Rectal smooth muscle tissue (tissue), 1 donor: Measurements from ENCODE around the gene GALNT7.

Experiments
- H3K27ac ChIP-seq: one replicate; pipeline ENCODE4 v1.7.0; 2013; ENCODE audit warnings: low read depth, low read length, inconsistent platforms
- H3K27me3 ChIP-seq: one replicate; pipeline ENCODE4 v1.7.0; 2013; ENCODE audit warnings: low read length; ENCODE audit not compliant: control insufficient read depth, insufficient read depth
- H3K36me3 ChIP-seq: one replicate; pipeline ENCODE4 v1.7.0; 2013; ENCODE audit warnings: low read length; ENCODE audit not compliant: control insufficient read depth, insufficient read depth
- H3K4me1 ChIP-seq: one replicate; pipeline ENCODE4 v1.7.0; 2013; ENCODE audit warnings: low read length; ENCODE audit not compliant: control insufficient read depth, insufficient read depth
- H3K4me3 ChIP-seq: one replicate; pipeline ENCODE4 v1.7.0; 2013; ENCODE audit warnings: low read length
- H3K9ac ChIP-seq: one replicate; pipeline ENCODE4 v1.7.0; 2013; ENCODE audit warnings: low read length

Gene GALNT7

GRCh38 chr4:173307778-173308177 lies 139.2 kb downstream of the GALNT7 start:
- Histone ChIP-seq H3K4me1 (no peaks in the 10 kb centered on the region), H3K27ac (no peak overlapping the region), H3K36me3 (no peaks in the 10 kb centered on the region), H3K9ac (no peak overlapping the region), H3K27me3 (no peaks in the 10 kb centered on the region), H3K4me3 (no peak overlapping the region)

DNA sequence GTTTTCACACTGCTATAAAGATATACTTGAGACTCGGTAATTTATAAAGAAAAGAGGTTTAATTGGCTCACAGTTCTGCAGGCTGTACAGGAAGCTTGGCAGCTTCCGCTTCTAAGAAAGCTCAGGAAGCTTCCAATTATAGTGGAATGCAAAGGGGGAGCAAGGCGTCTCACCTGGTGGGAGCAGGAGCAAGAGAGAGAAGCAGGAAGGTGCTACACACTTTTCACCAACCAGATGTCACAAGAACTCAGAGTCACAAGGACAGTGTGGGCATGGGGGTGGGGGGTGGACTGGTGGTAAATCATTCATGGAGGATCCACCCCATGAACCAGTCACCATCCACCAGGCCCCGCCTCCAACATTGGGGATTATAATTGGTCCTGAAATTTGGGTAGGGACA lies 142.8 kb downstream of the GALNT7 start:
- Histone ChIP-seq H3K4me1 (no peaks in the 10 kb centered on the region), H3K36me3 (no peaks in the 10 kb centered on the region), H3K9ac (no peak overlapping the region), H3K27me3 (no peaks in the 10 kb centered on the region), H3K4me3 (no peak overlapping the region), H3K27ac (no peak overlapping the region)

DNA sequence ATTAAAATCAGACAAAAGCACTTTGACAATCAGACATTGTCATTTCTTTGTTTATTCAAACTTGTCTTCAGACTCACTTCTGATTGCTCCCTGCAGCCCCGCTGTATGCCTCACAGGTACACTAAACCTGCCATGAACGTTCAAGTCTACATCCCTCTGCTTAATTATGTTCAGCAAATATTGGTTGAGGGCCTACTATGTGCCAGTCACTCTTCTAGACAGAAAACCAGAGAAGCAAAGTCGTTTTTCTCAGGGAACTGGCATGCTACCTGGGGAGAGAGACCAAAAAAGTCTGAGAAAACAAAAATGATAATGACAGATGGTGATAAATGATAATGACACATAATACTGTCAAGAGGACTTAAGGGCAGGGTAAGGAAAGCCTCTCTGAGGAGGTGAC lies 146.1 kb downstream of the GALNT7 start:
- Histone ChIP-seq H3K27me3 (no peaks in the 10 kb centered on the region), H3K4me3 (no peak overlapping the region), H3K9ac (no peak overlapping the region), H3K4me1 (no peaks in the 10 kb centered on the region), H3K36me3 (peaks cover 3% of the 10 kb centered on the region), H3K27ac (no peak overlapping the region)

DNA sequence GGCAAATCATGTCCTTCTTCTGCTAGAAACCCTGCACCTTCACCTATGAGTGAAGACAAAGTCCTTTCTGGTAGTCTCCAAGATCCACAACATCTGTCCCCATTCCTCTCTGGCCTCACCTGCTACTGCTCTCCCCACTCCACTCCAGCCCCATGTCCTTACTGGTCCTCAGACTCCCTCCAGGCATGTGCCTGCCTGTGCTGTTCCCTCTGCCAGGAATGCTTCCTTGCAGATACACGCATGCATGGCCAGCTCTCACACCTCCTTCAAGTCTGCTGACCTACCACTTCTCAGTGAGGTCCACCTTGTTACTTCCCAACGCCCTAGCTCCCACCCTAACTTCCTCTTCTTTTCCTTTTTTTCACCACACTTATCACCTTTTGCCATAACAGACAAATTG lies 147.4 kb downstream of the GALNT7 start:
- Histone ChIP-seq H3K27me3 (no peaks in the 10 kb centered on the region), H3K27ac (no peak overlapping the region), H3K36me3 (peaks cover 4% of the 10 kb centered on the region), H3K4me1 (no peaks in the 10 kb centered on the region), H3K4me3 (no peak overlapping the region), H3K9ac (no peak overlapping the region)

DNA sequence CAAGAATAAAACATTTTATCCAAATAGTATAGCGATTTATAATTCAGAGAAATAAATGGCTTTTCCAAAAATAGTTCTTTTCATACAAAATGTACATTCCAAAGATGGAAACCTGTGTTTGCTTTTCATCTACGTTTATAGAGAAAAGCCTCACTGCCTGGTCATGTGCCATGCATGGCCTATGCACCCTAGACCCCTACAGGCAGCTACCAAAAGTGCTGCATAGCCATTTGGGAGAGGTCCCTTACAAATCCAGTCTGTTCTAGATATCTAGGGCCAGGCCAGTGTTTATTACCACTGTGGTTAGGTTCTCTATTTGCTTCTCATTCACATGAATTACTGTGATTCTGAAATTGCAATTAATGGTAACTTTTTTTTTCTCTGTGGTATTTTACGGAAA lies 148.4 kb downstream of the GALNT7 start:
- no peak overlapping the region for H3K9ac ChIP-seq
- H3K36me3 ChIP-seq, result peaks cover 4% of the 10 kb centered on the region
- H3K4me1 ChIP-seq, result no peaks in the 10 kb centered on the region
- no peak overlapping the region for H3K4me3 ChIP-seq
- H3K27ac ChIP-seq, result no peak overlapping the region
- no peaks in the 10 kb centered on the region for H3K27me3 ChIP-seq

- H3K27ac ChIP-seq, result no peak overlapping the region
- peaks cover 4% of the 10 kb centered on the region for H3K36me3 ChIP-seq
- H3K27me3 ChIP-seq, result no peaks in the 10 kb centered on the region
- H3K4me3 ChIP-seq, result no peak overlapping the region
- H3K9ac ChIP-seq, result no peak overlapping the region
- no peaks in the 10 kb centered on the region for H3K4me1 ChIP-seq
These were observed 149.6 kb downstream of the GALNT7 start for GRCh38 chr4:173318240-173318639.

DNA sequence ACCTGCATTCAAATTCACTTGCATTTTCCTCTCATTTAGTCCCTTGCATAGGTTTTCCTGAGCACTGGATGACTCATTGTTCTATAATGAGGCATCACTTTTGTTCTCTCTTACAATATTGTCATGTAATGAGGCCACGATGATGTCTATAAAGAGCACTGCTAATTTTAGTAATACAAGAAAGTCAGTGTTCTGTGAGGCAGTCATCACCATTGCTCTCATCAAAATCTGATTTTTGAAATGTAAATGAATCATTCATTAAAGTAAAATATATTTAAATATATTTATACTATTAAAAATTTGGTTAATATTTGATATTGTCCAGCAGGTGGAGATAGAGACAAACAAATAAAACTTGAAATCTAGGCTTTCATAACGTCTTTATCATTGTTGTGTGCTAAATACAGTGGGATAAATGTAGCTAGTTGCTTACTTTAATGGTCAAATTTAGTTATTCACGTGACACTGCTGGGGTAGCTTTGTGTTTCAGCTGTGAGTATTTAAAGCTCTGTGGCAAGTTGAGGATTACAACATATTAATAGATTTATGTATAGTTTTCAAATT lies 150.1 kb downstream of the GALNT7 start:
- Histone ChIP-seq H3K36me3 (peaks cover 4% of the 10 kb centered on the region), H3K27ac (no peak overlapping the region), H3K9ac (no peak overlapping the region), H3K4me1 (no peaks in the 10 kb centered on the region), H3K27me3 (no peaks in the 10 kb centered on the region), H3K4me3 (no peak overlapping the region)

DNA sequence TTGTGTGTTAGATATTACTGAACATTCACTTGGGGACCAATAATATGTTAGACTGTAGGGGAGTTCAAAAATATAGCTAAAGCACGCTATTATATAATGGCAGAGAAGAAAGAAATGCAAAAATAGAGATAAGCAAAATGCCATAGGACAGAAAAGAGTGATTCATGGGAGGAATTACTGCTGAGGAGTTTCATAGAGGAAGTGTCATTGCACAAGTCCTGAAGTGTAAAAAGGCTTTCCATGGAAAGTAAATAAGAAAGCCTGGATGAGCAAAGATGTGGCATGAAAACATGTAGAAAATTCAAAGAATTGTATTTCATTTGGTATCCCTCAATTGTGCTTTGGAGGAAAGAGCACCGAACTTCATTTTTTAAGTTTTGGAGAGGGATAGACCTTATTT lies 151.1 kb downstream of the GALNT7 start:
- Histone ChIP-seq H3K27ac (no peak overlapping the region), H3K4me3 (no peak overlapping the region), H3K4me1 (no peaks in the 10 kb centered on the region), H3K36me3 (peaks cover 4% of the 10 kb centered on the region), H3K27me3 (no peaks in the 10 kb centered on the region), H3K9ac (no peak overlapping the region)

DNA sequence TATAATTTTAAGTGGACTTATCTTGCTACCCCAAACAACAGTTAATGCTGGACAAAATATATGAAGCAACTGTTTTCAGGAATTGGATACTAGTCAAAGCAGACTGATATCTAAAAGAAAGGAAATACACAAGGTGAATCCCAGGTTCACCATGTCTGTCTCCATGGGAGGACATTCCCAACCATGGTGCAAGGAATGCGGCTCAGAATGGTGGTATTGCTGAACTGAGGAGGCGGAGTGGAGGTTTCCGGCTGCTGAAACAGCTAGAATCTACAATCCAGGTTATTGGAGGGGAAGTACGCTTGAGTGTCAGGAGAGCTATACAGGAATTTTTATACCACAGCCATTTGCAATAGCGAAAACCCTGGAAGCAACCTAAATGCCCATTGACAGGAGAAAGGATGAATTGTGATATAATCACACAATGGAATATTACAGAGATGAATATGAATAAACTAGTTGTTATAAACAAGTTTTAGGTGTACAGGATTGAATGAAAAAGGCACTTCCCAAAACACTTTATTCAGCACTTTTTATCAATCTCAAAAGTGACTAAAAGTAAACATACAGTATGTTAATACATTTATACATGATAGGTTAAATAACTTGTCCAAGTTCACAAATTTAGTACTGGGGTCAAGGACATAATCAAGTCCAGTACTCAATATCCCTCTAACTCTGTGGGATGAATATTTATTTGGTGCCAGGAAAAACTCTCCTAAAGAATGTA lies 156.6 kb downstream of the GALNT7 start:
- Histone ChIP-seq H3K4me1 (no peaks in the 10 kb centered on the region), H3K4me3 (no peak overlapping the region), H3K9ac (no peak overlapping the region), H3K36me3 (peaks cover 2% of the 10 kb centered on the region), H3K27me3 (no peaks in the 10 kb centered on the region), H3K27ac (no peak overlapping the region)

DNA sequence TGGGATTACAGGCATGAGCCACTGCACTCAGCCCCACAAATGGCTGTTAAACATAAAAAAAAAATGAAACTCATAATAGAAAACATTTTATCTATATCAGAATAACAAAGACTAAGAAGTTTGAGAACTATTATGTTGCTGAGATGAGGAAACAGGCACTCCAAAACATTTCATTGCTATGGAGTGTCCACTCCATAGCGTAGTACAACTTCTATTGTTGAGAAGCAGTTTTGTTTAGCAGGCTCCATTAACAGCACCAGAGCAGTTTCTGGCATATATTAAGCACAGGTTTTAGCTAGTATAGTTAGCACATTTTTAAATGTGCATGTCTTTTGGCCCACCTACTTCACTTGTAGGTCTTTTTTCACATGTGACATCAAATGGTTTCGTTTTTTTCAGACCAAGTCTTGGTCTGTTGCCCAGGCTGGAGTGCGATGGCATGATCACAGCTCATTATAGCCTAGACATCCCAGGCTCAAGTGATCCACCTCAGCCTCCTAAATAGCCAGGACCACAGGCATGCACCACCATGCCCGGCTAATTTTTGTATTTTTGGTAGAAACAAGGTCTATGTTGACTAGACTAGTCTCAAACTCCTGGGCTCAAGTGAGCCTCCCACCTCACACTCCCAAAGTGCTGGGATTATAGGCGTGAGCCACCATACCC lies 159.8 kb downstream of the GALNT7 start:
- no peak overlapping the region for H3K9ac ChIP-seq
- H3K27me3 ChIP-seq, result no peaks in the 10 kb centered on the region
- no peak overlapping the region for H3K27ac ChIP-seq
- H3K4me1 ChIP-seq, result peaks cover 4% of the 10 kb centered on the region
- peaks cover 8% of the 10 kb centered on the region for H3K36me3 ChIP-seq
- no peak overlapping the region for H3K4me3 ChIP-seq

GRCh38 chr4:173330590-173330989 lies 162.0 kb downstream of the GALNT7 start:
- no peak overlapping the region for H3K9ac ChIP-seq
- no peak overlapping the region for H3K4me3 ChIP-seq
- H3K27me3 ChIP-seq, result no peaks in the 10 kb centered on the region
- peaks cover 4% of the 10 kb centered on the region for H3K4me1 ChIP-seq
- H3K36me3 ChIP-seq, result peaks cover 8% of the 10 kb centered on the region
- H3K27ac ChIP-seq, result no peak overlapping the region

GRCh38 chr4:173332021-173332487 lies 163.4 kb downstream of the GALNT7 start:
- Histone ChIP-seq H3K27me3 (no peaks in the 10 kb centered on the region), H3K27ac (no peak overlapping the region), H3K4me3 (no peak overlapping the region), H3K4me1 (peaks cover 4% of the 10 kb centered on the region), H3K36me3 (peaks cover 8% of the 10 kb centered on the region), H3K9ac (no peak overlapping the region)
